PC-9 (cell line): ENCODE measurements around the gene CCNY.

Source experiments
- EZH2 ChIP-seq: fragments of 200-600 bp; sonication (generic); IDR thresholded peaks from 2 replicates; pipeline ENCODE4 v1.8.0; 2017; ENCODE audit warnings: antibody characterized with exemption, low read depth
- TF ChIP-seq, protein P1 (sequence below): fragments of 200-600 bp; sonication (generic); conservative IDR thresholded peaks from 2 replicates; pipeline ENCODE4 v1.6.1; 2017; ENCODE audit warnings: mixed run types, antibody characterized with exemption, mild to moderate bottlenecking, moderate library complexity

DNA sequence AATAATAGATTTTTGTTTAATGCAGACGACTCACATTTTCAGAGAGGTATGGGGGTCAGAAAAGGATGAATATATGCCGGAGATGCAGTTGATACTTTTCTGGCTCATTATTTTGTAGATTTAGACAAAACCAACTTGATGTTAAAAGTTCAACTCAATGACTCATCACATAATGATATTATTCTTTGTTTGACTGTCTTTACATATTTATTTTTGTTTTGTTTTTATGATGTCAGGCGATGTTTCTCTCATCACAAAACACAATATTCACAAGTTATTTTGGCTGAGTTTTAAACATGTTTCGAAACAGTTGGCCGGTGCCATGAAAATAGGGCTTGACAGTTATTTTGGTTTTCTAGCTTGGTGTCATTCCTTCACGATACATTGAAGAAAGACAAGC, 270.1 kb downstream of the CCNY start:
- TF ChIP-seq, protein P1, sequence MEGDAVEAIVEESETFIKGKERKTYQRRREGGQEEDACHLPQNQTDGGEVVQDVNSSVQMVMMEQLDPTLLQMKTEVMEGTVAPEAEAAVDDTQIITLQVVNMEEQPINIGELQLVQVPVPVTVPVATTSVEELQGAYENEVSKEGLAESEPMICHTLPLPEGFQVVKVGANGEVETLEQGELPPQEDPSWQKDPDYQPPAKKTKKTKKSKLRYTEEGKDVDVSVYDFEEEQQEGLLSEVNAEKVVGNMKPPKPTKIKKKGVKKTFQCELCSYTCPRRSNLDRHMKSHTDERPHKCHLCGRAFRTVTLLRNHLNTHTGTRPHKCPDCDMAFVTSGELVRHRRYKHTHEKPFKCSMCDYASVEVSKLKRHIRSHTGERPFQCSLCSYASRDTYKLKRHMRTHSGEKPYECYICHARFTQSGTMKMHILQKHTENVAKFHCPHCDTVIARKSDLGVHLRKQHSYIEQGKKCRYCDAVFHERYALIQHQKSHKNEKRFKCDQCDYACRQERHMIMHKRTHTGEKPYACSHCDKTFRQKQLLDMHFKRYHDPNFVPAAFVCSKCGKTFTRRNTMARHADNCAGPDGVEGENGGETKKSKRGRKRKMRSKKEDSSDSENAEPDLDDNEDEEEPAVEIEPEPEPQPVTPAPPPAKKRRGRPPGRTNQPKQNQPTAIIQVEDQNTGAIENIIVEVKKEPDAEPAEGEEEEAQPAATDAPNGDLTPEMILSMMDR: no peak
- no peak for TF ChIP-seq EZH2
